Activated effector memory CD4-positive, alpha-beta T cell treated with Interleukin-2 at 50 U/mL for 16 hours (primary cell): ENCODE results near the gene UBE2G2.
A peak's percentile ranks its signal among the peaks of the same experiment; 100 is the strongest.

Experiments used
- DNase-seq: peaks from one replicate; pipeline ENCODE4 v3.0.0-alpha.2; 2020

UBE2G2 gene

DNA sequence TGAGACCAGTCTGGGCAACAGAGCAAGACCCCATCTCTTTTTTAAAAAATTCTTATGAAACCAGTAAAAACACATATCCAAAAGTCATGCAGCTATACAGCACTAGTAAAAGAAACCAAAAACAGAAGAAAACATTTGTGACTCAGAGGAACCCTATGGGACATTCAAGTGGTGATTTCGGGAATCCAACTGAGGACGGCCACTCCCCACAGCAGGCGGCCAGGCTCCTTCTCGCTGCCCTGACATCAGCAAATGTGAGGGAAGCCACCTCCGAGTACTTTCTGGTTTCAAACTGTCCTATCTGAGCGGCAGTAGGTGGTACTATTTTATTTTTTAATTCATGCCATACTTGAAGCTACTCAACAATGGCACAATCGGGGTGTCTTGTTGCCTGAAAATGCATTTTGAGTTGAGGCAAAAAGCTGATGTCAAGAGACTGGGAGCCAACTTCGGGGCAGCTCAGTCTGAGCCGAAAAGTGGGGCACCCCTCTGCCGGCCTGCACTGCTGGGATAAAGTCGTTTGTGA, 12.9 kb upstream of the UBE2G2 start:
- no peak for DNase-seq

- DNase-seq, result no peak
These were observed 12.1 kb upstream of the UBE2G2 start for GRCh38 chr21:44813727-44814126.

- no peak for DNase-seq
These were observed 11.5 kb upstream of the UBE2G2 start for GRCh38 chr21:44813149-44813548.

GRCh38 chr21:44812640-44813039, 11.0 kb upstream of the UBE2G2 start:
- DNase-seq, result no peak

- DNase-seq, result no peak
These were observed 9.2 kb upstream of the UBE2G2 start for GRCh38 chr21:44810779-44811178.

- DNase-seq, result no peak
These were observed 4.2 kb upstream of the UBE2G2 start for GRCh38 chr21:44805859-44806258.

DNA sequence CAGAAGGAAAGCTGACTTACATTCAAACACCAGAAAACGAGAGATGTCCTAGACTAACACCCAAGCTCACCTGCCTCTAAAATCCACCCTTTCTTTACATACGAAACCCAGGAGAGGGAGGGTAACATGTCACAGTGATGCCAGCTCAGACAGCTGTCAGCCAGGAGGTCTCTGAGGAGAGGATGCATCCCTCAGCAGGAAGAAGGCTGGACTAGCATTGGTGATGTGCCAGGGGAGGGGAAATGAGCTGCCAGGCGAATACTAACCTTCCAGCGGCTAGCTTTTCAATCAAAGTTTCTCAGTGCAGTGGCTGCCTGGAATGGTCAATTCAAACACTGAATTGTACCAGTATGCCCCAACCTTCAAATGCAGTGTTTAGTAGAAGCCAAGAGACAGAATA, 3.6 kb upstream of the UBE2G2 start:
- no peak for DNase-seq

DNA sequence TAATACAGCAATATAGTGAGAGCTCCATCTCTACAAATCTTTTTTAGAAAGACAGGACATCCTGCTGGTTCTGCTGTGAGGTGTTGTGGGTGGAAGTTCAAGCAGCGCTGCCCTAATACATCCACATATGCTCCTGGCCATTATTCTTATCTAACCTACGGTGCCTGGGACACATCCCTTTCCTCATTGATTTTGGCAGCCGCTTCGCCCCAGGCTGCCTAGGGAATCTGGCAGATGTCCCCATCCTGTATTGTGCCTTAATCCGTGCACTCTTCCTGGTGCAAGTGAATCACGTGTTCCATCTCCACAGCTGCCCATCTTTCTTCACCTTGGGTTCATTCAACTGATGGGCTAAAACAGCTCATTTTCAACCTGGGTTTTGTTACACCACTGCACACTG, 3.1 kb upstream of the UBE2G2 start:
- no peak for DNase-seq

DNA sequence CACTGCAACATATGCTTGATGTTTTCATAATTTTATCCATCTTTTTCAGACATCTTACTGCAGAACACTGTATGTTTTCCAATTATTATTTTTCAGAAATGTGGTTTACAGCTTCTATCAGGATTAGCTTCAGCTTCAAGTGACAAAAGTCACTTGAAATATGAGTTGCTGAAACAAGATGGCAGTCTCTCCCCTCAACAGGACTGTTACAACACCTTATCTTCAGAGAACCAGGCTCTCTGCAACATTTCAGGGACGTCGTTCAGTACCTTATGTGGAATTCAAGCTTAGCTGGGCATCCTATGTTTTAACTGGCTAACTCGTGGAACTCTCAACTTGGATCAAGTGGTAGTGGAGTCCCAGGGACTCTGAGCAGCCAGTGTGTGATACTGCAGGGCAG, 2.0 kb upstream of the UBE2G2 start:
- DNase-seq, result no peak

DNA sequence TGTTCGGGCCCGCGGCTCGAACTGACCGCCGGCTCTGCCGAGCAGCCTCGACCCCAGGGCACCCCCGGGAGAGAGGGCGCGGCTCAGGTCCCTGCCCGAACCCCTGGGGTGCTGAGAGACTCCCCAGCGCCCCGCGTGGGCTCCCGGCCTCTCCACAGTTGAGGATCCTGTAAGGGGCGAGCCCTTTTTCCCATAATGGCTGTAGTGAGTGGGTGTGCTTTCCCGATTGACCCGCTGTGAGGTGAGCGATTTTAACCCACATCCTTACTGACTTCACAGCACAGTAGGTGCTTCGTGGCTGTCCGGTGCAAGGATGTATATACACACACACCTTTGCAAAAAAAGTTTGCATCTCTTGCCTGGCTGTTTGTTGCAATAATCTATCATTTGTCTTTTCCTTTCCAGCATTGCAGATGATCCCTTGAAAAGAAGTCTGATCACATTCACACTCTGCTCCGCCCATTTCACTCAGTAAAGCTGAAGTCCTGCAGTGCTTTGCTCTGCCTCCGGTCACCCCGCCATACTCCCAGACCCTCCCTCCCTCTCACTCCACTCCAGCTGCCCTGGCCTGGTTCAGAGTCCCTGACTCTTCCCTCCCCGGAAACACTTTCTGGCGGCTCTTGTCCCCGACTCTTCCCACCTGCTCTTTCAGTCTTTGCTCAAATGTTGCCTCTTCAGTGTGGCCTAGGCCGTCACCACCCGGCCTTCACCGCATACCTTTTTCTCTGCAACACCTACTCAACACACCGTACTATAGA, 955 bp upstream of the UBE2G2 start:
- DNase-seq, result no peak

- DNase-seq, result no peak
These were observed 601 bp downstream of the UBE2G2 start for GRCh38 chr21:44800971-44801467.

DNA sequence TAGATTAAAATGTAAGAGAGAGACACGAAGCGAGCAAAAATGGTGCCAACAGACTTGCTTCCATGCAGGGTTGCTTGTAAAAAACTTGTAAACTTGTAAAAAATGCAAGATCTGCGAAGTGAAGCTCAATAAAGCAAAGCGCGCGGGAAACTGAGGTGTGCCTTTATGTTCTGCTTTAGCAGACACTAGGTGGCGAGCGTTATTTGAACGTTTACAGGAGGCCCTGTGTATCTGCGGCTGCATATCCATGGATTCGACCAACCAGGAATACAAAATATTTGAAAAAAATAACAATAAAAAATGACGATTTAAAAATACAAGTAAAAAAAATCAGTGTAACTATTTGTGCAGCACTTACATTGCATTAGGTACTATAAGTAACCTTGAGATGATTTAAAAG, 1.5 kb downstream of the UBE2G2 start:
- no peak for DNase-seq

- no peak for DNase-seq
These were observed 2.0 kb downstream of the UBE2G2 start for GRCh38 chr21:44799646-44800045.

DNA sequence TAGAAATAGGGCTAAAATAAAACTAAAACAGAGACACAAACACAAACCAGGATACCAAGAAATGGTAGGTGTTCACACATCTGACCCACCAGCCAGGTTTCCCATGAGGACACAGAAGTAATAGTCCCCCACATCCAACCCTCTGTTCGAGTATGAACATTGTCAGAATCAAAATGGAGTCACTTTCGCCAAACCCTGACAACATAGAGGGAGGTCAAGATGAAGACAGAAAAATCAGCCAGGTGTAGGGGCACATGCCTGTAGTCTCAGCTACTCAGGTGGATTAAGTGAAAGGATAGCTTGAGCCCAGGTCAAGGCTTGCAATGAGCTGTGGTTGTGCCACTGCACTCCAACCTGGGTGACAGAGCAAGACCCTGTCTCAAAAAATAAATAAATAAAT, 3.8 kb downstream of the UBE2G2 start:
- no peak for DNase-seq

DNA sequence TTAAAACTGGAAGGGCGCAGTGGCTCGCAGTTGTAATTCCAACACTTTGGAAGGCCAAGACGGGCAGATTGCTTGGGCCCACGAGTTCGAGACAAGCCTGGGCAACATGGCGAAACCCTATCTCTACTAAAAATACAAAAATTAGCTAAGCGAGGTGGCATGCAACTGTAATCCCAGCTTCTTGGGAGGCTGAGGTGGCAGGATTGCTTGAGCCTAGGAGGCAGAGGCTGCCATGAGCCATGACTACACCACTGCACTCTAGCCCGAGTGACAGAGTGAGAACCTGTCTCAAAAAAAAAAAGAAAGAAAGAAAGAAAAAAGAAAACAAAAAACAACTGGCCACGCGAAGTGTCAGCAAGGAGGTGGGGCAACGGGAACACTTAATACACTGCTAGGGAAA, 6.3 kb downstream of the UBE2G2 start:
- DNase-seq, result no peak

GRCh38 chr21:44793592-44794374, 7.8 kb downstream of the UBE2G2 start:
- DNase-seq, result no peak

GRCh38 chr21:44792702-44793591, 8.7 kb downstream of the UBE2G2 start:
- DNase-seq, result peak; percentile 27

GRCh38 chr21:44791993-44792392, 9.6 kb downstream of the UBE2G2 start:
- DNase-seq, result no peak

DNA sequence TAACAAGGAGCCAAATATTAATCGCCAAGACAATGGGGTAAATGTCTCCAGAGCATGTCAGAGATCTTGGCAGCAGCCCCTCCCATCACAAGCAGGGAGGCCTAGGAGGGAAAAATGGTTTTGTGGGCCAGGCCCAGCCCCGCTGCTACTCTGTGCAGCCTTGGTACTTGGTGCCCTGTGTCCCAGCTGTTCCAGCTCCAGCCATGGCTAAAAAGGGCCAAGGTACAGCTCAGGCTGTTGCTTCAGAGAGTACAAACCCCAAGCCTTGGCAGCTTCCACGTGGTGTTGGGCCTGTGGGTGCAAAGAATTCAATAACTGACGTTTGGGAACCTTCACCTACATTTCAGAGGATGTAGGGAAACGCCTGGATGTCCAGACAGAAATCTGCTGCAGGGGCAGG, 10.4 kb downstream of the UBE2G2 start:
- no peak for DNase-seq

DNA sequence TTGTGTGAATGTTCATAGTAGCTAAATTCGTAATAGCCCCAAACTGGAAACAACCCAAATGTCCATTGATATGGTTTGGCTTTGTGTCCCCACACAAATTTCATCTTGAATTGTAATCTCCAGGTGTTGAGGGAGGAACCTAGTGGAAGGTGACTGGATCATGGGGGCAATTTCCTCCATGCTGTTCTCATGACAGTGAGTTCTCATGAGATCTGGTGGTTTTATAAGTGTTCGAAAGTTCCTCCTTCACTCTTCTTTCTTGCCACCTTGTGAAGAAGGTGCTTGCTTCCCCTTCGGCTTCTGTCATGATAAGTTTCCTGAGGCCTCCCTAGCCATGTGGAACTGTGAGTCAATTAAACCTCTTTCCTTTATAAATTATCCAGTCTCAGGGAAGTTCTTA, 11.3 kb downstream of the UBE2G2 start:
- no peak for DNase-seq

GRCh38 chr21:44789880-44790279, 11.7 kb downstream of the UBE2G2 start:
- no peak for DNase-seq

DNA sequence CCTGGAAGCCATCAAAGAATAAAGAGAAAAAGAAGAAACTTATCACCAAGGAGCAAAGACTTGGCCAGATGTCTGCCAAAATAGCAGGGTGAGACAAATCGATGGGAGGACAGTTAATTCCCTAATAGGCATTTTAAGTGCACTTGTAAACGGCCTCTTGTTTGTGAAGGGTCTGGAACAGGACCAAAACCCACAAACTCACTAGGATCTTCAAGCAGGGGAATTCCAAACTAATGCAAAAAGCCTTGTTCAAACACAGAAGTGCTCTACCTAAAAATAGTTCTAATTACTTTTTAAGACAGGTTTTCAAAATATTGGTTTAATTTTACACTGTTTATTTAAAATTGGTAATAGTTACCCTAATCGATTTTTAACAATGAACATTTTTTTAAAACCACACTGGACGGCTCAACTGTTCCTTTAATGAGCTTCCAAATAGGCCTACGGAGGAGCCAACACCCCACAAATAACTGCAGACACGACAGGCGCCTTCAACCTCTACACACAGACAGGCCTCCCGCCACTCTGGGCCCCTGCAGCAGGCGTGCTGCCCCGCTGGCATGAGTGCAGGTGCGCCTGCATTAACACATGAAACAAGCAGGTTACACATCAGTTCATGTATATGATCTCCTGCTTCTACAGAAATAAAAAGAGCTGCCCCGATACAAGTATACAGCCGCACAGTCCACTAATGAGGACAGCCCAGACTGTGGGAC, 15.8 kb downstream of the UBE2G2 start:
- DNase-seq, result no peak
